22Rv1 (cell line): Measurements from ENCODE around the gene IL1A.

ENCODE experiments used
- ZFX ChIP-seq: fragments of 450-650 bp; IDR thresholded peaks from 2 replicates; pipeline ENCODE4 v1.6.1; 2017; ENCODE audit warnings: antibody characterized with exemption, borderline replicate concordance
- TF ChIP-seq, protein P1 (sequence below): fragments of 450-650 bp; IDR thresholded peaks from 2 replicates; pipeline ENCODE4 v1.5.1; 2017; ENCODE audit warnings: mild to moderate bottlenecking

DNA sequence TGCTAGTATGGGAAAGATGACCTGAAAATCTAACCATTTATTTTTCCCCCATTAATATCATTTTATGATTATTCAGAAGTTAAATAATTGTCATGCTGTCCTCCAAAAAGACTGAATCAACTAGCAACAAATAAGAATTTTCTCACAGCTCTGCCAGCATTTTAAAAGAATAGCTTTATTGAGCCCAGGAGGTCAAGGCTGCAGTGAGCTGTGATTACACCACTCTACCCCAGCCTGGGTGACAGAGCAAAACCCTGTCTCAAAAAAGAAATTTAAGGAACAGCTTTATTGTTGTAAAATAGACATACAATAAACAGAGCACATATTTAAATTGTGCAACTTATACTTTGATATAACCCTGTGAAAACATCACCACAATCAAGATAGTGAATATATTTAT is 24.8 kb upstream of the IL1A start:
- TF ChIP-seq, protein P1, sequence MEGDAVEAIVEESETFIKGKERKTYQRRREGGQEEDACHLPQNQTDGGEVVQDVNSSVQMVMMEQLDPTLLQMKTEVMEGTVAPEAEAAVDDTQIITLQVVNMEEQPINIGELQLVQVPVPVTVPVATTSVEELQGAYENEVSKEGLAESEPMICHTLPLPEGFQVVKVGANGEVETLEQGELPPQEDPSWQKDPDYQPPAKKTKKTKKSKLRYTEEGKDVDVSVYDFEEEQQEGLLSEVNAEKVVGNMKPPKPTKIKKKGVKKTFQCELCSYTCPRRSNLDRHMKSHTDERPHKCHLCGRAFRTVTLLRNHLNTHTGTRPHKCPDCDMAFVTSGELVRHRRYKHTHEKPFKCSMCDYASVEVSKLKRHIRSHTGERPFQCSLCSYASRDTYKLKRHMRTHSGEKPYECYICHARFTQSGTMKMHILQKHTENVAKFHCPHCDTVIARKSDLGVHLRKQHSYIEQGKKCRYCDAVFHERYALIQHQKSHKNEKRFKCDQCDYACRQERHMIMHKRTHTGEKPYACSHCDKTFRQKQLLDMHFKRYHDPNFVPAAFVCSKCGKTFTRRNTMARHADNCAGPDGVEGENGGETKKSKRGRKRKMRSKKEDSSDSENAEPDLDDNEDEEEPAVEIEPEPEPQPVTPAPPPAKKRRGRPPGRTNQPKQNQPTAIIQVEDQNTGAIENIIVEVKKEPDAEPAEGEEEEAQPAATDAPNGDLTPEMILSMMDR = no peak
- no peak for TF ChIP-seq ZFX
